Prostate gland (tissue), 2 donors: ENCODE data around the gene TMTC1.

ENCODE experiments used
- POLR2A ChIP-seq: fragments of 450-650 bp; IDR thresholded peaks from one replicate; pipeline ENCODE4 v1.6.1; 2016; ENCODE audit warnings: antibody characterized with exemption, mild to moderate bottlenecking
- POLR2AphosphoS5 ChIP-seq: sonication (generic); formaldehyde crosslinking; IDR thresholded peaks from one replicate; pipeline ENCODE4 v1.6.1; 2017; ENCODE audit warnings: antibody characterized with exemption
- TF ChIP-seq, protein P1 (sequence below), 4 experiments: fragments of 200-600 bp in 2 of 4; fragments of 450-650 bp in 2 of 4; sonication (generic) in 2 of 4; IDR thresholded peaks; 1 replicate in 3 of 4; 2 replicates in 1 of 4; pipeline ENCODE4 v1.5.1; 2016 to 2019; ENCODE audit warnings: antibody characterized with exemption in 4 of 4, mild to moderate bottlenecking in 2 of 4, moderate library complexity in 2 of 4

DNA sequence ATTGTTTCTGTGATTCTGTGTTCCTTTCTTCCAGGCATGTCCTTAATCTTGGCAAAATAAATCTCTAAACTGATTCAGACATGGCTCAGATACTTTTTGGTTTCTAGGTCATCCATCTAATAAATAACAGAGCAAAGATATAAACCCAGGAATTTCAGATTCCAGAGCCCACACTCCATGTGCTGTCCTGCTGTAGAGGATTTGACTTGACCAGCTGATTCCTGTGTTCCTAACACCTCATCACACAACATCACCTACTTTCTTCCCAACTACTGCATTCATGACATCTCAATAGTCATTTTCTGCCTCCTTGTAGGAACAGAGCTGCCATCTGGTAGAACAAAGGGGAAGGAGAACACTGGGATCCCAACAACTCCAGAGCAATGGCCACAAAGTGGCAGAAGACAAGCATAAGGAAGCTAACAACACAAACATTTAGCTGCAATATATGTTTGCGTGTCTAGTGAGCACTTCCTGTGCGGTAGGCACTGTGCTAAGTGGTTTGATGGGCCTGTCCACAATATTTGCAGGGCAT is 194.4 kb downstream of the TMTC1 start:
- TF ChIP-seq, protein P1, sequence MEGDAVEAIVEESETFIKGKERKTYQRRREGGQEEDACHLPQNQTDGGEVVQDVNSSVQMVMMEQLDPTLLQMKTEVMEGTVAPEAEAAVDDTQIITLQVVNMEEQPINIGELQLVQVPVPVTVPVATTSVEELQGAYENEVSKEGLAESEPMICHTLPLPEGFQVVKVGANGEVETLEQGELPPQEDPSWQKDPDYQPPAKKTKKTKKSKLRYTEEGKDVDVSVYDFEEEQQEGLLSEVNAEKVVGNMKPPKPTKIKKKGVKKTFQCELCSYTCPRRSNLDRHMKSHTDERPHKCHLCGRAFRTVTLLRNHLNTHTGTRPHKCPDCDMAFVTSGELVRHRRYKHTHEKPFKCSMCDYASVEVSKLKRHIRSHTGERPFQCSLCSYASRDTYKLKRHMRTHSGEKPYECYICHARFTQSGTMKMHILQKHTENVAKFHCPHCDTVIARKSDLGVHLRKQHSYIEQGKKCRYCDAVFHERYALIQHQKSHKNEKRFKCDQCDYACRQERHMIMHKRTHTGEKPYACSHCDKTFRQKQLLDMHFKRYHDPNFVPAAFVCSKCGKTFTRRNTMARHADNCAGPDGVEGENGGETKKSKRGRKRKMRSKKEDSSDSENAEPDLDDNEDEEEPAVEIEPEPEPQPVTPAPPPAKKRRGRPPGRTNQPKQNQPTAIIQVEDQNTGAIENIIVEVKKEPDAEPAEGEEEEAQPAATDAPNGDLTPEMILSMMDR (IDR thresholded peaks at IDR 0.05) = no peak
- TF ChIP-seq POLR2A (no peak), POLR2AphosphoS5 (no peak)
